GM18499 (cell line): ENCODE data around the gene INSM1.

ENCODE experiments used
- ATAC-seq: cut with Tn5 transposase; IDR thresholded peaks from one replicate; pipeline ENCODE4 v1.9.1; 2021; ENCODE audit warnings: moderate number of reproducible peaks; ENCODE audit not compliant: insufficient read depth, unreplicated experiment

INSM1 gene

DNA sequence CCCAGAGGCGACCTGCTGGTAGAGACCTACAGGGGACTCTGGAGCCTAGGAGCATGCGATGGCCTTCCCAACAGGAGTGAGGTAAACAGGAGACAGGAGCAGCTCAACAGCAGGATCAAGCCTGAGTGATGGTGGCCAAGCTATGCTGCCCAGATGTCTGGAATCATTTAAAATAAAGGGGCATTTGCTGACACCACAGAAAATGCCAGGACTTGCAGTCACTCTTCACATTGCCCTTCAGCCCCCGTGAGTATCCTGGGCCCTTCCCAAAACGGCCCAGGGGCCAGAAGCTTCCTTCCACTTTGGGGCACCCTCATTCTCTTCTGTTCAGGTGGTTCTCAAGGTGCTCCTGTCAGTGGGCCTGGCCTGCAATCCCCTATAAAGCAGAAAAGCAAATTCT is 23.2 kb downstream of the INSM1 start:
- ATAC-seq: no peak

DNA sequence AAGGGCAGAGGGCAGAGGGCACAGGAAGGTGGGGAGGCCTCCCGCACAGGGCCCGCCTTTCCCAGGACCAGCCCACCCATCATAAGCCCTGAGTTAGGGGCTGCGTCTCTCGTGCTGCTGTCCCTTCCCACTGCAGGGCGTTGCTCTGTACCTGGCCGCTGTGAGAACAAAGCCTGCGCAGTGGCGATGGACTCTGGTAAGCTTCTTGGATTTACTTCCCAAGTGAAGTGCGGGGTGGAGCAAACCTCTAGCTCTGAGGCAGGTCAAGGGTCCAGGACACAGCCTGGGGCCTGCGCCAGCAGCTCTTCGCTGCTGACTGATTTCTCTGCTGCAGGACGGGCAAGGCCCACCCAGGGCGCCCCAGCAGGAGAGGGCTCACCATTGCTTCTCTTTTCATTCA is 23.9 kb downstream of the INSM1 start:
- no peak for ATAC-seq

DNA sequence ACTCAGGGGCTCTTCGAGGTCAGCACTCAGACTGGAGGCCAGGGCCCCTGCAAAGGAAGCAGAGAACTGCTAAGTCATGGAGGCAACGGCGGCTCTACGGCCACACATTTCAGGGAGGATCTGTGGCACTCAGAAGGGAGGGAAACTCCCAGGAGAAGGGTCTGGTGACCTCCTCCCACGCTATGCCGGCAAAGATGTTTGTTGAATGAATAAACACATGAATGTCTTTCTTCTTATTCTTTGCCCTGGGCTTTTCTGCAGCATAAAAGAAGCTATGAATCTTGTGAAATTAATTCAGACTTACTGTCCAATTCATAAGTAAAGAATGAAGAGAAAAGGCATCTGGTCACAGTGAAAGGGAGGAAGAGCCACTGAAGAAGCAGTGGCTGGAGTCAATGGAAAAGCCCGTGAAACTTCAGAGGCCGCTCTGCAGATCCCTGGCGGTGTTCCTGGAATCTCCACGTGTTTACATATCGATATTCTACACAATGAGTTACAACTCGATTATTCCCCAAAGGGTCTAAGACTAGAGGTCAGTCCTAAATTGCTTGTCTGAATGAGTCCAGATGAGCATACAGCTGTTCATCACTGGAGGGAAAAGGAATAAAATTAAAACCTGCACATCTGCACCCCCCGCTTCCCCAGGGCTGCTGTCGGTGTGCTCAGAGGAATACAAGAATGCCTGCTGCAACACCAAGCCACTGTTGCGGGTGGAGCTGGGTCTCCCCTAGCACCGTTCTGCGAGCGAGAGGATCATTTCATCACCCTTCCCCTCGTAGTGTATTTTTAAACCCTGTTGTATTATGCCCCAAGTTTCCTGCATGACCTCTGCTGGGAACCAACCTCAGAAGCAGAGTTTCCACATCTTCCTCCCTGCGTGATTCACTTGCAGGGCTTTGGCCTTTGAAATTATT is 25.6 kb downstream of the INSM1 start:
- ATAC-seq: no peak

DNA sequence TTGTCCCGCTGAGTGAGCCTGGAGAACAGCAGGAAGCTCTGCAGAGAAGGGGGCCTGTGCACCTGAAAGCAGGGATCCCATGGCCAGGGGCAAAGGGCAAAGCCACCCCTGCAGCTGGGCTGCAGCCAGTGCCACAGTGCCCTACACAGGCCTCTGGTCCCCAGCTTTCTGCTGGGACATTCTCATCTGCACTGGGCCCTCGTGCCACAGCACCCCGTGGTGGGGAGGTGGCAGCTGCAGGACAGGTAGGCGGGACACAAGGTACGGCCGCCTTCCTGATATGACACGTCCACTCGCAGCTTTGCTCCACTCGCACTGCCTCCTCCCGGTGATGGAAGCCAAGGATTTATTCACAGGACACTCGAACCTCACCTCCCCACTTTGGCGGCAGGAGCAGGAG is 27.2 kb downstream of the INSM1 start:
- no peak for ATAC-seq

DNA sequence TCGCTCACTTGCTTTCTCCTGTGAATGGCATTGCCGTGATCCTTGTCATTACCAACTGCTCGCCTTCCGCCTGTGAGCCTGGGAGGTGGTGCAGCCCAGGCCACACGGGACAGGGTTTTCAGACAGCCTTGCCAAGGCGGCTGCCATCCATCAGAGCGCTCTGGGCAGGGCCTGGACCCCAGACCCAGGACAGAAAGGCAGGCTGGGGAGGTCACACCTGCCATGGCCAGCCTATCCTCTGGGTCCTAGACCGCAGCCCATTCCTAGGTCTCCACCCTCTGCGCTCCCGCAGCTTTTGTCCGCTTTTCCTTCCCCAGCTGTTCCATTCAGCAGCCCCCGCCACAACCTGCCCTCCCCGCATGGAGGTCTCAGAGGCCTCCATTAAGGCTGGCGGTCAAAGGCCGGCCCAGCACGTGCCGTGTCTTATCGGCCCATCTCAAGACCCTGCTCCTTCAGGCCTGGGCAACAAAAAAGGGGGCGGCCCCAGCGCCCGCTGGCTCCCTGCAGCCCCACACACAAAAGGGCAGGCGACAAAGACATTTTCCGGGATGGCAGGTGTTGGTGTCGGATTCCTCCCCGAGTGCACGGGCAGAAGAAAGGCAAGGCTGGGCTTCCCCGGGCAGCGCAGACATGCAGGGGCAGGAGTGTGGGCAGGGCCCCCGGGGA is 28.1 kb downstream of the INSM1 start:
- ATAC-seq: no peak

DNA sequence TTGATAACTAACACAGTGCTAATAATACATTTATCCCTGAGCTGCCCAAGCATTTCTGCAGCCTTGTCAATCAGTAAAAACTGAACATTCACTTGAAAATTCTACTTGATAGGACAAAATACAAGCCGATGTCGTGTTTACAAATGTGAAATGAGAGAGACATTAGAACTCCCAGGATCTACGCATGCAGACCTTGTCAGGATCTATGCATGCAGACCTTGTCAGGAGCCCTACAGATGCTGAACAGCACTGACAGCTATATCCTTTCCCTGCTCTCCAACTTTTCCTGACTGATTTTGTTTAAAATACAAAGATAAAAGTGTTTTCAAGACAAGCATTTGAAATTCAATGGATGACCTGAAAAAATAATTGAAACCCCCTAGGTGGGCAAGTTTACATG is 28.9 kb downstream of the INSM1 start:
- ATAC-seq: no peak

DNA sequence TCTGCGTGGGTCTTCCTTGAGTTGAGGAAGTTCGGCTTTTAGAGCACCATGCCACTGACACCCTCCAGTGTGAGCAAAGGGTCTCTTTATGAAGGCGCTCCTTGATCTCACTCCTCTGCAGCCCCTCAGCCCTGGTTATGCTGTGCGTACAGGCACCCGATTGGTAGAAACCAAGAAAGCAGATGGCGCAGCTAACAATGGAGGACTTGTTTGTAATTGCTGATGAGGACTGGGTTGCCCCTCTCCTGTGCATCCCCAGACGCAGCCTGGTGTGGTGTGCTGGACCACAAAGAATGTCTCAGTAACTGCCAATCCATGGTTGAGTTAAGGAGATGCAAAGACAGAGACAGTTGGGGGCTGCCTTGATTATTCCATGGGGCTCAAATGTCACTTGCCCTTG is 30.2 kb downstream of the INSM1 start:
- no peak for ATAC-seq

DNA sequence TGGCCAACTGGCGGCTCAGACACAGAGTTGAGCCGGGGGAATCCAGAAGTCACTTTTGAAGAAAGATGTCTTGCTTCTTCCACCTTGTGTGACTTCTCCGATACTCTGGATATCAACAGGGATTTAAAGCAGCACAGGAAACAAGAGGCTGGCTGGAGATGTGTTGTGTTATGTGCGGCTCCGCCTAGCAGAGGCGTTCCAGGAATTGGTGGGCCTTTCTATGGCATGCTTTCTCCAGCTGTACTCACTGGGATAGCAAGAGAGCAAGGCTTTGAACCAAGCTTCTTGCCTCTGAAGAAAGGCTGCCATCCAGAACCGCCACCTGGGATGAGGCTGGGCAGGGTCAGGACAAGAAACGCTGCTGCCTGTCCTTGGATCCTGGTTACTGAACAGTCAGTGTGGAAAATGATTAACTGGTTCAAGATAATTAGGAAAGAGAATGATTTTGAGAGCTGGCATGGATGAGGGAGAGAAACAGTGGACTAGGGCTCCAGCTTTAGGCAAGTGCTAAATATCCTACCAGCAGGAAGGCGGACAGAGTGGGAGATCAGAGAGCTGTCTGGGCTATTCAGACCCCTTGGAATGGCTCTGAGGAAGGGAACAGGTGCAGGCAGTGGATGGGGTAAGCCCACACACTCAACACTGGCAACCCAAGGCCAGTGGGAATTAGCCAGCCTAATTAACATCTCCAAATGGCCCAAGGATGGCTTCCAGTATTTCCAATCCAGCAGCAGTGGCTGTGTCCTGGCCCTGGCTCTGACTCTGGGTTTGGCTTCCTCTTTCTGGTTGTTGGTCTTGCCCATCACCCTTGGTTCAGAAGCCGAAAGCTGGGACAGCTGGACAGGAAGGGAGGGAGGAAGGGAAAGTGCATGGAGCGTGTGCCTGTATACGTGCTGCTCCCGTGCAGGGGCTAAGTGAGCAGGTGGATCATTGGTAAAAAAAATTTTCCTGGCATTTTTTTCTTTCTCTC is 31.9 kb downstream of the INSM1 start:
- no peak for ATAC-seq

DNA sequence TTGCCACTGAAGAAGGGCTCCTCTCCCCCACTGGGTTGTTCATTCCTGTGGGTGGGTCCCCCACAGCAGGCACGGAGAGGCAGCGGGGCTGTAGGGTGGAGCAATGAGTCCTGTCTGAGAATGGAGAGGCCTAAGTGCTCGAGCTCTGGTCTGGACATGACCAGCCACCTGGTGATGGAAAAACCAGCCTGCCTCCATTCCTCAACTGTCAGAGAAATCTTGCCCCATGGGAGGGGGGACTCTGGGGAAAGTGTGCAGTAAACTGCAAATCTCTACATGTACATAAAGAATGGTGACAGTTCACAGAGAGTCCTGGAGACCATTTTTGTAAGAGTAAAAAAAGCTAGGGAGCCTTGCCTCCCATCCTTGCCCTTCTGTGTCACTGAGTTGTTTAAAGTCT is 34.1 kb downstream of the INSM1 start:
- no peak for ATAC-seq

DNA sequence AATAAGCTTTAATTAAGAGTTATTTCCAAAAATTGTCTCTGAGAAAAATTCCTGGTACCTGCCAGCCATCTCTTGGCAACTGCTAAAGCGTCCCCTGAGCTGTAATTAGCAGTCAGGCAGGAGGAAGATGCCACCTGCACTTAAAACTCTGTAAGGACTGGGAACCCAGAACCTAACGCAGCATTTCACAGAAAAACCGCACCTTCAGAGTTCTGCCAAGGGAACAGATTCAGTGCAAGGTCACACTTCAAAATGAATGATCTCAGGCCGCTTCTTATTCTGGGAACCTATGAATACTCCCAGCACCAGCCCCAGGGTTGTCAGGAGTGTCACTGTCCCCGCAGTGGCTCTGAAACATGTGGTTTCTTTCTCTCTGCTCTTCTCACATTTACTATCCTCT is 36.7 kb downstream of the INSM1 start:
- no peak for ATAC-seq

DNA sequence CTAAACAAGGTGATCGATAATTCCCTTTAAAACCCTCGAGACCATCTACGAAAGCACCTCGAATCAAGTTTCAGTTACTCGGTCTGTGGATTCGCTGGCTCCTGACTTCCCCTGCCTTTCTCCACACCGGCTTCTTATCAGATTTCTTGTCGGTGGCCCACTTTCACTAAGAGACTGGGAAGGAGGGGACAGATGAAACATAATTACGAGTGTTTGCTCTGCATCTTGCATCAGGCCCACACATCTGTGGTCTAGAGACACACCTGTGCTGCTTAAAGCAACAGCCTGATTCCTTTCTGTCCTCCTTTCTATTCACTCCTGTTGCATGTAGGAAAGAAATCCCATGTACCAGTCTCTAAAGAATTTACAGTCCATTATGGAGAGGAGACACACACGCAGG is 37.7 kb downstream of the INSM1 start:
- ATAC-seq: no peak

DNA sequence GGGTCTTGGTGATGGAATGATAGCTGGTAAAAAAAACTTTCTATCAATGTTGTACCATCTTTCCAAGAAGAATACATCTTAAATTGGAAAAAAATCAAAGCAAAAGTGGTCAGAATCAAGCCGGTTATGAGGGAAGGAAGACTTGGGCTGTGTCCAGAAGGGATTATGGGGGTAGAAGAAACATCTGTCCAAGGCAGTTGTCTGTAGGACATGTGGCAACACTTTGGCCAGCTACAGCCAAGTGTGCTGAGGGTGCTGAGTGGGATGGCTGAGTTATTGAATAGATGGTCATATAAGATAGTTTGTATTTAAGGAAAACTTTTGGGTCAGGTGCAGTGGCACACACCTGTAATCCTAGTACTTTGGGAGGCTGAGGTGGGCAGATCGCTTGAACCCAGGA is 38.4 kb downstream of the INSM1 start:
- no peak for ATAC-seq

DNA sequence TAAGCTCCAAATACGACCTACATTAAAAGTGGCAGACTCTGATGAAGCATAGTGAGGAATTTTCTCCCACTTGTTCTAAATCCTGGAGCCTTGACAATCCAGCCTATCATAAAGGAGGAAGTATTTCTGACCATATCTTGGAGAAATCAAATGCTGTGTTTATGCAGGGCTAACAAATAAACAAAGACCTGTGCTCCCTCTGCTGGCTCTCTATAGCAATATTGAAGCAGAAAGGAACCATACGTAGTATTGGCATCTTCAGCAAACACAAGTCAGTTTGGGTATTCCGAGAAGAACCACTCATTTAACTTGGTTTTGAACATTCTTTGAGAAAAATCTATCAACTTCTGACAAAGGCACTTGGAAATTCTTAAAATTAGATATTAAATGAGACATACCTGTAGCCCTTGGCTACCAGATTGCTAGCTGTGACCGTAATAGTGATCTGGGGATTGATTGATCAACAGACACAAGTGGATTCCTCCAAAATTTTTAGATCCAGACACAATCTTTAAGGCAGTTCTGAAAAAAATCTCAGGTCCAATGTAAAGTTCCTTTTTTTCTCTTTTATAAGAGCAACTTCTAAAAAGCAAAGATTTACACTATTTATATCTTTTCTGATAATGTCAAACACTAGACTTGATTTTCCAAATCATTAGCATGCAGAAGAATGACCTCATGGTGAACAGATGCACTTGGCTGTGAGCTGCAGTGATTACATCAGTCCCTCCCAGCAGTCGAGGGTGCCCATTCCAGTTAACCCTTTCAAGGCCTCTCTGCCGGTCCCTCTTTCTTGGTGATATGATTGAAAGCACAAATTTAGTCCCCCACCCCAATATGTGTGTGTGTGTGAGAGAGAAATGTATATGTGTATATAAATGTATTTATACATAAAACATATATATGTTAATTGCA is 40.2 kb downstream of the INSM1 start:
- ATAC-seq: no peak

DNA sequence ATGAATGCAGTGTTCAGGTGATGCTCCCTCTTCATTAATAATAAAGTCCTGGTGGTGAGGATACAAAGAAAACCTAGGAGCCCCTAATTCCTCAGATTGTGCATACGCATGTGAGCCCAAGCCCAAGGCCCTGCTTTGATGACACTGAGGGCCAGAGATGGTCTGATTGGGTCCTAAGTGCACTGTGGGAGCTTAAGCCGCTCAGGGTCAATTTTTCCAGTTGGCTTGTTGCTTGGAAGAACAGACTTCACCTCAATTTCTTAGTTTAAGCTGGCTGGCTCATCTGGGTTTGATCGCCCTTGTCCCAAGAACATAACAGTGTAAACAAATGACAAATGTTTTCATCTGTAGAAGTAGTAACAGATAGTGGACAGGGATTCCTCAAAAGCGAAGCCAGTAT is 41.4 kb downstream of the INSM1 start:
- ATAC-seq: no peak

DNA sequence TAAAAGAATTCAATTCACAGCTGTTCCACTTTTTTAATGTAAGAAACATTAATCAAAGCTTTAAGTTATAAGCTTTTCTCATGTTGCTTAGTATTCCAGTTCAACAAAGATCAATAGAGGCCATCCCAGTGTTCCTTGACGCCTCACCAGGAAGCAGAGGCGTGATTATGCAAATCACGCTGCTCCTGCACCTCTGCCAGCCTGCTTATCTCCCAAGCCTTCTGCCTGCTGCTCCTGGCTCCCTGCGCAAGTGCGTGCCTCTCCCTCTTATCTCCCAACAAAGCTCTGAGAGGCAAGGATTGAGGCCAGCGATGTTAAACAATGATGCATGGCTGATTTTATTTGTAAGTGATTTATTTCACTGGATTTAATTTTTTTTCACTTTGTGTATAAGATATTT is 42.8 kb downstream of the INSM1 start:
- no peak for ATAC-seq

DNA sequence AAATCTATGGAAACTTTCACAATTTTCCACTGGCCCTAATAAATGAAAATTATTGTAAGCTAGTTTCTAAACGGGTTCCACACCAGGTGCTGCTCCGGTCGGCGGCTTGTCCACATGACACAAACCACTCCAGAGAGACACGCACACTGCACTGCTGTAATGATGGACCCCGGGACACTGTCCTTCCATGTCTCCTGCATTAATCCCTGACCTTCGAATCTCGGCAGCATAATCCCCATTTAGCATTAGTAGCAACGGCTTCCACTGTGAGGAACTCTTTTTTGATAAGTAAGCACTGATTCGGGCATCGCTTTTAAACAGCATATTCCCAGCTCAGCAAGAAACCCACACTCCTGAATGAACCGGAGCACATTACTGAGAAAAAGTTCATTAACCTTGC is 43.5 kb downstream of the INSM1 start:
- ATAC-seq: no peak

DNA sequence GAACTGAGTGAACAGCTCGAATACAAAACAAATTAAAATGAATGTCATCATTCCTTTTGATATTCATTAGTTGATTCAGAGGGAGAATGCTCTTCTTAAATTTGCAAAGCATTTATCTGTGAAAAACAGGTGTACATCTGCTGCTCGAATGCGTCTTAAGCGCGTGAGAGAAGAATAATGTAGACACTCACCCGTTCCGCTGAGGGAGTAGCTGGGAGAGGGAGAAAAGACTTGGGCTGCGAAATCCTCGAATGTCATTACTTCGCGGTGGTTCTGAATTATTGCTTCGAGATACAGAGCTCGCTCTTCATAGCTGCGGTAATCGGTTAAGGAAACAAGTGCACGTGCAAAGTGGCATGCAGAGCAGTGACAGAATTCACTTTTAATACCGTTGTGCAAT is 43.9 kb downstream of the INSM1 start:
- no peak for ATAC-seq

DNA sequence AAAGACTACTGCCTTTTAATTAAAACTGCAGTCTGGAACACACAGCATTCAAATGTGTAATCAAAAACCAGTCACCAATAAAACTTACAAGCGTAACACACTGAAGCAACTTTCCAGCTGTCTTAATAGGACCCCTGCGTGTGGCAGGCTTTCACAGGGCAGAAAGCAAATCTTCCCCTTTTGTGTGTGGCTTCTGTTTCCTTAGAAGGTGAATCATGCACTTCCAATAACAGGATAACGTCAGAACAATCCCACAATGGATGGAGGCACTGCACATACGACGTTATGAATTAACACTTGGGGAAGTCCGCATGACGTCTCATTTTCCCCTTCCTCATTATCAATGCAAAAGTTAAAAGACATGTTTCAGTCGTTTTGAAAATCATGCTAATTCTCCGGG is 44.8 kb downstream of the INSM1 start:
- ATAC-seq: no peak

DNA sequence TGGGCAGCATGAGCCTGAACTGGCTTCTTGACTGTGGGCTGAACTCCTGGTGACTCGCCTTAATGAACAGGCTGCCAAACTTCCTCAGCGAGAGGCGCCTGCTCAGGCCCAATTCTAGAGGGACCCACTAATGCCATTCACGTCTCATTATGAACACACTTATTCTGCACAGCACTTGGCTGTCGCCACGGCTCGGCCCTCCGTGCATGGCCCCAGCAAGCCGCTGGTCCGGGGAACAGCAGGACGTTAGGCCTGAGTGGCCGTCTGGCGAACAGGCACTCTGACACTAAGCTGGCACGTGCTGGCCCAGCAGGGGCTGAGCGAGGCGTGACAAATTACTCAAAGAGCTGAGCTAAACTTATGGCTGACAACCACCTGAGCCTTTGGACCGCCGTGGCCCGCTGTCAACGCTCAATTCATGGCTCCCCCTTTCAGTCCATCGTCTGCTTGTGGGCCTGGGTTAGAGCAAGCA is 45.9 kb downstream of the INSM1 start:
- no peak for ATAC-seq
